ENCODE results near the gene MADD.
A peak's percentile ranks its signal among the peaks of the same experiment; 100 is the strongest.

Gene MADD

DNA sequence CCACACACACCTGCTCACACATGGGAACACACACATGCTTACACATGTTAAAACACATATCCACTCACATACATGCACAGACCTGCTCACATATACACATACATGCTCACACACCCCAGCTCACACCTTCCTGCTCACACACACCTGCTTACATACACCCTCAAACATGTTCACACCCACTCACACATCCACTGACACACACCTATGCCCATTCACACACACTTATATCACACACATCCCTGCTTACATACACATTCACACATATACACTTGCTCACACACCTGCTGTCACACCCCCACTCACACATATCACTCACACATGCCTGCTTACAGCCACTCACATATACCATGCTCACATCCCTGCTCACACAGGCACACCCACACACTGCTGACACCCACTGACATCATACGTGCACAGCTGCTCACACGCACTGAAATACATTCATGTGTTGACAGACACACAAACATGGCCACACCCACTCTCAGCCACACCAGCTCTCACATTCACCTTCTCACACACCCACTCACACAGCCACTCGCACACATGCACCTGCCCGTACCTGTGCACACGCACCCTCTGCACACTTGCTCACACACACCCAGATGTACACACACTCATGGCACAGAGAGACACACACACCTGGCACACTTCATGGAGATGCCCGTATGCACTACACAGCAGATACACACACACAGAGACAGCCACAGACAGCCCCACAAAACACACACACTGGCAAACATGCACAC lies 88.2 kb downstream of the MADD start:
- DNase-seq (ENCODE audit: low spot score), result no peak

DNA sequence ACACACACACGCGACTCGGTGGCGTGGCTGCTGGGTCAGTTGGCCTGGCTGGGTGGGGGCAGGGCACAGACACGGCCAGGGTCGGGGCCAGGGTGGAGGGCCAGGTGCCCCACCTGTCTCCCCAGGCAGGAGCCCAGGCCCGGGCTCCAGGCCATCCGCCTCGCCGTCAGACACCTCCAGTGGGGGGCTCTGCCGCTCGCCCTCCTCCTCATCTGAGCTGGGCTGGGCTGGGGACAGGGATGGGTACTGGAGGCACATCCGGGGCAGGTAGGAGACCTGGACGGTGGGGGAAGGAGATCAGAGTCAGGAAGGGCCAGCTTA lies 88.8 kb downstream of the MADD start:
- DNase-seq (ENCODE audit: low spot score), result no peak

DNA sequence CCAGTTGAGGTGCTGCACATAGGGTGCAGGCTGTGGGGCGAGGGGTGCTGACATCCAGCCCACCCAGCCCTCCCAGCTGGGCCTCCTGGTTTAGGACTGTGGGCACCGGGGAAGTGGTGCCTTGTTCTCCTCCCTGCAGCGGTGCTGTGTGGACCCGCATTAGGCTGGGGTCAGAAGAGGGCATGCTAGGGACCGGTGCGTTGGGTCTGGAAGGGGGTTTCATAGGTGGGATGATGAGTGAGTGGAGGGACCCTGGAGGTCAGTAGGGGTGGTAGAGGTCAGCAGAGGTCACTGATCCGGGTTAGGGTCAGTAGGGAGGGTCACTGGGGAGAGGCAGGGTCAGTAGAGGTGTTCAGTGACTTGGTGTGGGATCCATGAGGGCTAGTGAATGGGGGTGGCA lies 89.2 kb downstream of the MADD start:
- no peak for DNase-seq (ENCODE audit: low spot score)

DNA sequence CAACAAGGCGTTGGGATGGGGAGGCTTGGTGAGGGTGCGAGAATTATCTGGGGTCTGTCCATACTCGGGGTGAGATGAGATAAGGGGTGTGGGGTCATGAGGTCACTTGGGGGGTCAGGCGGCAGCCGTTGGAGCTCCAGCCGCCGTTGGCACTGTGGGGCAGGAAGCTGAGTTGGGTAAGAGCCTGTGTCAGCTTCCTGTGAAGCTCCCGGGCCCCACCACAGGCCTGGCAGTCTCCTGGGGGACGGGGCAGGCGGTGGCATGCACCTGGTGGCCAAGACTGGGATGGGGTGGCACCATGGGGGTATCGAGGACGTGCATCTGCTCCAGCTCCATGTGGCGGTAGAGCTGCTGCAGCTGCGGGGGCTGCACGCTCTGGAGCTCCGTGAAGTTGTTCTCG lies 89.7 kb downstream of the MADD start:
- DNase-seq (ENCODE audit: low spot score), result no peak

DNA sequence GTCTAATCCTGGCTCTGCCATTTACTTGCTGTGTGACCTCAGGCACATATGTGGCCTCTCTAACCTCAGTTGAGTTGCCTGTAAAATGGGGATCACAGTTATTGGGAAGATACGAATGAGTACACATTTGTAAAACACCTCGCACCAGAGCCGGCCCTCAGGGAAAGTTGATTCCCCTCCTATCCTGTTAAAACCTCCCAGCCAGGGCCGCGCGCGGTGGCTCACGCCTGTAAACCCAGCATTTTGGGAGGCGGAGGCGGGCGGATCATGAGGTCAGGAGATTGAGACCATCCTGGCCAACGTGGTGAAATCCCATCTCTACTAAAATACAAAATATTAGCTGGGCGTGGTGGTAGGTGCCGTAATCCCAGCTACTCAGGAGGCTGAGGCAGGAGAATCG lies 90.4 kb downstream of the MADD start:
- no peak for DNase-seq (ENCODE audit: low spot score)

DNA sequence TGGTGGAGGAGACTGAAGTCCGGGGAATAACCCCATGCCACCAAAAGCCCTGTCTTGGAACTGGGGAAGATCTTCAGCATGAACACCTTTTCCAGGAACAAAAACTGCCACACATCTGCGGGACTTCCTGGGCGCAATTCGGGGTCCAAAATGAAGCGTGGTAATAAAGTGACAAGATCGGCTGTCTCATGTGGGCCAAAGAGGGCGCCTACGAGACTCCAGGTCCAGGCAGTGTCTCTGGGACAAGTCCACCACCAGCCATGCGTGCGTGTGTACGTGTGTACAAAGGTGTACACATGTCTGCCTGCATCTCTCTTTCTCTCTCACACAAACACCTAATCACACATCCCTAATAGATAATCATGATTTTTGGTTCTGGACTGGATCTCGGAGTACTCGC lies 91.5 kb downstream of the MADD start:
- DNase-seq (ENCODE audit: low spot score), result no peak

DNA sequence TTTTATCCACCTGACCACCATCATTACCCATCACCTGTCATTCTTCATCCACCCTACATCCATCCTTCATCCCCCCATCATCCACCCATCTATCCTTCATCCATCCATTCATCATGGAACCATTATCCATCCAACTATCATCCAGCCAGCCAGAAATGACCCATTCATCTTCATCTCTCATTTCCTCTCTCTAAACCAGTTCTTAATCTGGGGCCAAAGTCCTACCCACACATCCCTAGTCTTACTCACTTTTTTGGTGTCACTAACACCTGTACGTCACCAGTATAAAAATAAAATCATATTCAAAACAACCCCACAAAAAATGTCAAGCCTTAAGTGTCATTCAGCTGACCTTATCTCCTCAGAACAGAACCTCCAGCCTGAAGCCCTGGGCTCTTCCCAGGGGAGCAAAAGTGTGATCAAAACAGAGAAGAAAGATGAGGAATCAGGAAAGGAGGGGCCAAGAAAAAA lies 96.1 kb downstream of the MADD start:
- DNase-seq (ENCODE audit: low spot score), result no peak

DNA sequence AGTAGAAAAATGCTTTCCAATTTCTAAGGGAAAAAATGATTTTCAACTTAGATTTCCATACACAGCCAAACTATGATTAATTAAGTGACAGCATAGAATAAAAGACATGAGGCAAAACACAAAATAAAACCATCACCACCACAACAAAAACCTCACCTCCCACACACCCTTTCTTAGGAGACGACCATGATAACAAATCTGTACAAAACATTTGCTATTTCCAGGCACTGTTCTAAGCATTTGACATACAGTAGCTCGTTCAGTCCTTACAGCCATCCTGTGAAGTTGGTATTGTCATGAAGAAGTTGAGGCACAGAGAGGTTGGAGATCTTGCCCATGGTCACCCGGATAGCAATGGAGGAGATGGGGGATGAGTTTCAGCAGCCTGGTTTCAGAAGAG lies 99.7 kb downstream of the MADD start:
- no peak for DNase-seq (ENCODE audit: low spot score)

DNA sequence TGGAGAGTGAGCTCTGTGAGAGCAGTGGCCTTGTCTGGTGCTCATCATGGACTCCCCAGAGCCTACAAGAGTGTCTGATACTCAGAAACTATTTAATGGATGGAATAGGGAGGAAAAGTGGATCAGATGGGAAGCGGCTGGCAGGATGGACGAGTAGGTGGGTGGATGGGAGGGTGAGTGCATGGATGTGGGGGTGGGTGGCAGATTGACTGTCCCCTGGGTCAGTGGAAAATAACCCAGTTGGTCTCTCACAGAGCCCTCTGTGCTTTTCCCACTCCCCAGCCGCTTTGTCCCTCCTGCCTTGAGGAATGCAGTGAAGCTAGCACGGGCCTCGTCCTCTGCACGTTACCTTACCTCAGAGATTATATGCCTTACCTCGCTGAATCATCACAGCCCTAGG lies 102.5 kb downstream of the MADD start:
- DNase-seq (ENCODE audit: low spot score), result no peak

DNA sequence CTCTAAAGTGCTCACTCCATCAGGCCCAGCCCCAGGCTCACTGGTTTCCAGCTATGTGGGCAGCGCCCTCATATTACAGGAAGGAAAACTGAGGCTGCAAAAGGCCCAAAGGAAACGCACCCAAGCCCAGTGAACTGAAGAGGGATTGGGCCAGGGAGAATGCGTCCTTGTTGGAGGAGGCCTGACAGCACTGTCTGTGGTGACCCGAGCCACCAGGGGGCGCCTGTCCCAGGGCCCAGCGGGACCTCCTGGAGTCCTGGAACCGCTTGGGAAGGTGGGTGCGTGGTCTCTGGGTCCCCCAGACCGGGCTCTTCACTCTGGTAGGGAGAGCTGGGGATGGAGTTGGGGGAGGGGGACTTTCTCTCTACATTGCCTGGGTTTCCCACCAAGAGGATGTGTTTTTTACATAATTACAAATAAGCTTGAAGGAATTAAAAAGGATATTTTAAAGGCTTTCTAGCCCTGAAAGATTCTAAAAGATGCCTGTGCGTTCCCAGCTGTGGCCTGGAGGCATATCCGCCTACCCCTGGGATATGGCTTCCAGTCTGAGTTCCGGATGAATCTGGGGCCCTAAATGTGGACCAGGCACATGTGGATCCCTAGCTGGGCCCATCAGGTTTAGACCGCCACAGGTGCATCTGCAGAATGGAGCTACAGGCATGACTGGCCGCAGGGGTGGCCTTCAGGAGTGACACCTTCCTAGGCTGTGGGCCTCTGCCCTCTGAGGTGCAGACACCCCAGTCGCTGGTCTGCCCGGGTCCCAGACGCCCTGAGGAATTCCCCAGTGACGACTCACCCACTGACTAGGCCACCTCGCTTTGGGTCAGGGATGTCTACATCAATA lies 104.2 kb downstream of the MADD start:
- peak; percentile 66 for DNase-seq (ENCODE audit: low spot score)

DNA sequence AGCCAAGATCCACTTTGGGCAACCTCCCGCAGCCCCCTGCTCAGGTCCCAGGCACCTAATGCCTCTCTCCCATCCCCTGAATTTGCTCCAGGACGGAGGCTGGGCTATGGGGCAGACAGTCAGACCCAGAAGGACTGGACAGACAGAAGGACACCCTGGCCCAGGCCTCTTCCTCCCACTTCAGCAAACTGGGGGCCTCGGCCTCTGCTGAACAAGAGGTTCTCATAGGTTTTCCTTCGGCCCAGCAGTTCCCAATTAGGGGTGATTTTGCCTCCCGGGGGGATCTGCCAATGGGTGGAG lies 104.7 kb downstream of the MADD start:
- DNase-seq (ENCODE audit: low spot score), result no peak

DNA sequence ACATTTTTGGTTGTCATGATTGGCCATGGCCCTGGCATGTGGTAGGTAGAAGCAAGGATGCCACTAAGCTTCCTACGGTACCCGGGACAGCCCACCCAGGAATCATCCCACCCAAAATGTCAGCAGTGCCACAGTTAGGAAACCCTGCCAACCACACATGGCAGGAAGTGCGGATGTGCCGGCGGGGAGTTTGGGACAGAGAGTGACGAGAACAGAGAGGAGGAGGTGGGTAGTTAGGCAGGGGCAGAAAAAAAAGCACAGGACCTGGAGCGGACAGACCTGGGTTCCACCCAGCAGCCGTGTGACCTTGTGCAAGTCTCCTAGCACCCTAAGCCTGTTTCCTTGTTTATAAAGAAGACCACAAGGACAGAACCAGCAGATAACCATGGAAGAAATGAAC lies 105.1 kb downstream of the MADD start:
- no peak for DNase-seq (ENCODE audit: low spot score)

DNA sequence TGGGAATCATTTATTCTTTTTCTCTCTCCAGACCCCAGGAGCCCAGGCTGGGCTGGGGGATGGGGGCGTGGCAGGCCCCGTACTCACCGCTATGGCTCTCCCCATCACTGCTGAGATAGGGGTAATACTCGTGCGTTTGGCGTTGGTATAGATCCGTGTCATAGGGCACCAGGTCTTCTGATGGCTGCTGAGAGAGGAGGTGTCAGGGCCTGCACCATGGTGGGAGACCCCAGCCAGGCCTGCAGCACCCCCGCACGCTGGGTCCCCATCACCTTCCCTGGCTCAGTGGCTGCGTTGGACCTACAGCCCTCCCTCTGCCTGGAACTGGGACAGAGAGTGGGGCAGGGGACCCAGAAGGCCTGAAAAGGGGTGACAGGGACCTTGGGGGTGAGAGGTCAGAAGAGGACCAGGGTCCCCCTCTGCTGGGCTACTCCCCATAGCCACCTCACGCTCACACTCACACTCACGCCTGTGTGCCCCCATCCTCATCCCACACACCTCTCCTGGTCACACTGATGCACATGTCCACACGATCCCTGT lies 105.7 kb downstream of the MADD start:
- DNase-seq (ENCODE audit: low spot score), result no peak

DNA sequence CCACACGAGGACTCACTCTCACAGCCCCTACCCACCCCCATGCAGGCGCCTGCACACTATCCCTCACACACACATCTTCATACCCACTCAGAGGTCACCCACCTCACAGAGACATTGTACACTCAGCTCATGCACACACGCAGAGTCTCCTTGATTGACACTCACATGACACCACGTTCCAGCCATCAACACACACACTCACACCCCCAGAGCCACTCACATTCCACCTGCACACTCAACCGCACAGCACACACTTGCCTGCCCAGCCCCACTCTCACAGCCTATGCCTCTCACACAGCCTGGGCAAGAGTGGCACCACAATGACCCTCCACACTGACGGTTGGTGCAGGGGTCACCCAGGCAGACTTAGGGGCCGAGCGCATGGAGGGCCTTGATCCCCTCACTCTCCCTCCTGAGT lies 106.2 kb downstream of the MADD start:
- DNase-seq (ENCODE audit: low spot score), result no peak

DNA sequence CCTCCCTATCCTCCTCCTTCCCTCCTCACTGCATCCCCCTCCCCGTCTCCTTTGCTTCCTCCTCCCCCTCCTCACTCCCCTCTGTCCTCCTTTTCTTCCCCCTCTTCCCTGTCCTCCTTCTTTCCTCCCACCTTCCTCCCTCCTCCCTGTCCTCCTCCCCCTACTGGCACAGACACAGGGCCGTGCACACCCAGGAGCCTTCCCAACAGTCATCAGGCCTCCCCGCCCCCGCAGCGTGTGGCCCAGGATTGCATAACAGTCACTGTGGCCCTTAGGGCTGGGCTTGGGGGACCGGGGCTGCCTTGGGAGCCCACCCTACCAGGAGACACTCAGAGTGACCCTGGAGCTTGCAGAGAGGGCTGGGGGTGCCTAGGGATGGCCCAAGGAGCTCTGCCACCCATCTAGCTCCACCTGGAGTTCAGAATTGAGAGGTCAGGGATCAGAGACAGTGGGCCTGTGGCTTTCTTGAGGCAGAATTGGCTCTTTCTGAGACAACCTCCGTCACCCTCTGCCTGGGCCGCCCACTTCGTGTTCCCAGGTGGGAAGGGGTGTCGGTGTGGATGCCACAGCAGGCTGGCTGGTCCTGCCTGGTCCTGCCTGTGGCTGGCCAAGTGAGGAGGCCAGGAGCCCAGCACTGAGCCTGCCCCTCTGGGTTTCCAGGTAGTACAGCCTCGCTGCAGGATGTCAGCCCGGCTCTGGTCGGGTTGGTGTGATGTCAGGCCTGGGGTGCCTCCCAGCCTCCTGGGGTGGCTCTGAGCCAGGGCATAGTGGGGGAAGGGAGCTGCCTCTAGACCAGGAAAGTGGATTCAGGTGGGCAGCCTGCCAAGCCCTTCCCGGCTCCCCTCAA lies 106.8 kb downstream of the MADD start:
- DNase-seq (ENCODE audit: low spot score), result no peak

DNA sequence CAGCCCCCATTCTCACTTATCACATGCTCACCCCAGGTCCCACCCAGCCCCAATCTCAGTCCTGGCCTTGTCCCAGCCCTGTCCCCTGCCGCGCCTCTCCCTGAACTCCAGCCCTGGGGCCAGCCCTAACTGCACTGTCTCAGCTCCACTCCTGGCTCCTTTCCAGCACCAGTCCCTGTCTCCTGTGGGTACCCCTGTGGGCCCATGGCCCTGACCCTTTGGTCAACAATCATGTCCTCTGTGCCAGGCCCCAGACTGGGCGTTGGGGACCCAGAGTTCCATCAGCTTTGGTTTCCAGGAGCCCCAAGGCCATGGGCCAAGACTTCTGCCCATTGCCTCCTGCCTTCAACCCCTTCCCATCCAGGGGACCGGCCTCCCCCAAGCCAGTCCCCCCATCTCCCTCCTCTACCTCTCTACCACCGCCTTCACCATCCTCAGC lies 107.7 kb downstream of the MADD start:
- DNase-seq (ENCODE audit: low spot score), result no peak

DNA sequence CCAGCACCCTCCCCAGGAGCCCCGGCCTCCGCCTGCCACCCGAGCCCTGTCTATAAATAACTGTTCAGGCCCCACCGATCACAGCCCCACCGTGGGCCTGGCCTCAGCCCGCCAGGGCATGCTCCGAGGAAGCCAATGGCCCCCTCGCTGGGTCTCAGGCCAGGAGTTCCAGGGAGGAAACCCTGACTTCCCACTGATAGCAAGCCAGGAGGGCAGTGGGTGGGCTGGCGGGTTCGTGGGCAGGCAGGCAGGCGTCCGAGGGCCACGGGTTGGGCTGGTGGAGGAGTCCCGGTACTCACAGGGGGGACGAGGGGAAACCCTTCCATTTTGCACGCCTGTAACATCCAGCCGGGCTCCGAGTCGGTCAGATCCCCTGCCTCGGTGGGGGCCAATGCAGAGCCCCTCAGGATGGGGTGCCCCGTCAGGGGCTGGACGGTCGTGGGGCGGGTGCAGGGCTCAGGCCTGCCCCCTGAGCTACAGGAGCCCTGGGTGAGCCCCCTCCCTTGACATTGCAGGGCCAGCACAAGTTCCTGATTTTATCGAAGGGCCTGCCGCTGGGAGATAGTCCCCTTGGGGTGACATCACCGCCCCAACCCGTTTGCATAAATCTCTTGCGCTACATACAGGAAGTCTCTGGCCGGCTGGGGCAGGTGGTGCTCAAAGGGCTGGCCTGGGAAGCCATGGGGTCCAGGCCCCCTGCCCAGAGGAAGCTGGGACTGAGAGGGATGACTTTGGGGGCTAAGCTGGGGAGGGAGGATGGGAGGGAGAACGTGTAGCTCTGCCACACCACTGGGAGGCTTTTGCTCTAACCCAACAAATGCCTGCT lies 108.3 kb downstream of the MADD start, which contains the start of gene SPI1:
Gene SPI1, minus strand, starts transcription at position 538 of the 826 bp plus-strand sequence. Its CDS starts 194 bp downstream, at position 344.
- DNase-seq (ENCODE audit: low spot score), result no peak

DNA sequence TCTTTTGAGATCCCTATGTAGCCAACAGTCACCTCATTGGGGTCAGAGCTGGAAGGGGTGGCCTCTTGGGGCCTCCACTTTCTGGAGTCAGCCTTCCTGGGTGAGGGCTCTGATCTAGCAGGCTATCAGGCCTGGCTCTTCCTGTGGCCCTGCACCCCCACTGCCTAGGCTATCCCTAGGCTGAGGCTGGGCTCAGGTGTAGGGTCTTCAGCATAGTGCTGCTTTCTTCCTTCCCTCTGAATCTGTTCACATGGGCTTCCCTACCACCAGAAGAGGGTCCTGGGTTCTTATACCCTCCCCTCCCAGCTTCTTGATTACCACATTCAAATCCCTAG lies 108.9 kb downstream of the MADD start:
- no peak for DNase-seq (ENCODE audit: low spot score)

DNA sequence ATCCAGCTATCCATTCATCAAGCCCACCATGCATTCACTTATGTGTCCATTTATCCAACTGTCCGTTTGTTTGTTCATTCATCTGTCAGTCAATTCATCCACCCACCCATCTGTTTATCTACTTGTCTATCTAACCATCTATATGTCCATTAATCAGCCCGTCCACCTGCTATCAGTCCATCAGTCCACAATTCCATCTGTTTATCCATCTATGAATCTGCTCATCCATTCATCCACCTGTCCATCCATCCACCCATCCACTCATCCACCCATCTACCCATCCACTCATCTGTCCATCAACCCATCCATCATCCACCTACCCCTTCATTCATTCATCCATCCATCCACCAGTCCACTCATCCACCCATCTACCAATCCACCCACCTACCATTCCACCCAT lies 109.4 kb downstream of the MADD start:
- no peak for DNase-seq (ENCODE audit: low spot score)
